Measurements from ENCODE around the gene FNDC3B. TPM values are rescaled to one million over a fixed set of nuclear protein-coding genes. Genes with fewer than 3 reads are reported as not detected.

FNDC3B gene
- total and polyA plus RNA-seq, 4 donors = 13.3 to 175 (median 100) TPM

DNA sequence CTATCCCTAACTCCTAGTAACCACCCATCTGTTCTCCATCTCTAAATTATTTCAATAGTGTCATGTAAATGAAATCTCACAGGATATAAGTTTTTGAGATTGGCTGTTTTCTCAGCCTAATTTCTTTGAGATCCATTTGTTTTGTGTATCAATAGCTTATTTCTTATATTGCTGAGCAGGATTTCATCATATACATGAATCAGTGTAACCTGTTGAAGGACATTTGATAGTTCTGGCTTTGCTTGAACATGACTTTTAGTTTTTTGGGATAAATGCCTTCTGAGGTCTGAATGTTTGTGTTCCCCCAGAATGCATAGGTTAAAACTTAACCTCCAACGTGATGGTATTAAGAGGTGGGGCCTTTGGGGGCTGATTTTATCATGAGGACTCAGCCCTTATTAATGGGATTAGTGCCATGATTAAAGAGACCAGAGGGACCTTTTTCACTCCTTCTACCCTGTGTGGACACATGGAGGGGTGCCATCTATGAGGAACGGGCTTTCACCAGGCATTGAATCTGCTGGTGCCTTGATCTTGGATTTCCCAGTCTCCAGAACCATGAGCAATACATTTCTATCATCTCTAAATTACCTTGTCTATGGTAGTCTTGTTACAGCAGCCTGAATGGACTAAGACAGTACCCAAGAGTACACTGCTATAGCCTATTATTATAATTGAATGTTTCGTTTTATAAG lies 118.3 kb downstream of the FNDC3B start:
- Histone ChIP-seq H3K27me3 (ENCODE audit: control insufficient read depth in 3 of 3, insufficient read depth in 3 of 3, low read length in 2 of 3) (no peaks in the 10 kb centered on the region), H3K36me3 (ENCODE audit: control insufficient read depth in 4 of 4, insufficient read depth in 4 of 4, low read length in 4 of 4) (no peaks in the 10 kb centered on the region), H3K4me1 (ENCODE audit: control insufficient read depth in 5 of 5, insufficient read depth in 5 of 5, low read length in 5 of 5) (peaks cover 13 to 31% (median 19%) of the 10 kb centered on the region in 5 donors), H3K9ac (ENCODE audit: insufficient read depth in 1 of 2, low read length in 2 of 2) (no peak overlapping the region), H3K4me3 (no peak overlapping the region), H3K9me3 (ENCODE audit: control insufficient read depth in 4 of 4, insufficient read depth in 3 of 4, low read length in 3 of 4) (no peaks in the 10 kb centered on the region), H3K27ac (ENCODE audit: low read depth in 1 of 2, low read length in 1 of 2) (no peak overlapping the region)
- ATAC-seq (ENCODE audit: insufficient read depth, low FRiP score) (no peak), DNase-seq (no peak)
- 90 to 93% methylated on average over 3 of the region's 3 CpGs for WGBS, 2 donors
- TF ChIP-seq, protein P1, sequence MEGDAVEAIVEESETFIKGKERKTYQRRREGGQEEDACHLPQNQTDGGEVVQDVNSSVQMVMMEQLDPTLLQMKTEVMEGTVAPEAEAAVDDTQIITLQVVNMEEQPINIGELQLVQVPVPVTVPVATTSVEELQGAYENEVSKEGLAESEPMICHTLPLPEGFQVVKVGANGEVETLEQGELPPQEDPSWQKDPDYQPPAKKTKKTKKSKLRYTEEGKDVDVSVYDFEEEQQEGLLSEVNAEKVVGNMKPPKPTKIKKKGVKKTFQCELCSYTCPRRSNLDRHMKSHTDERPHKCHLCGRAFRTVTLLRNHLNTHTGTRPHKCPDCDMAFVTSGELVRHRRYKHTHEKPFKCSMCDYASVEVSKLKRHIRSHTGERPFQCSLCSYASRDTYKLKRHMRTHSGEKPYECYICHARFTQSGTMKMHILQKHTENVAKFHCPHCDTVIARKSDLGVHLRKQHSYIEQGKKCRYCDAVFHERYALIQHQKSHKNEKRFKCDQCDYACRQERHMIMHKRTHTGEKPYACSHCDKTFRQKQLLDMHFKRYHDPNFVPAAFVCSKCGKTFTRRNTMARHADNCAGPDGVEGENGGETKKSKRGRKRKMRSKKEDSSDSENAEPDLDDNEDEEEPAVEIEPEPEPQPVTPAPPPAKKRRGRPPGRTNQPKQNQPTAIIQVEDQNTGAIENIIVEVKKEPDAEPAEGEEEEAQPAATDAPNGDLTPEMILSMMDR (IDR thresholded peaks at IDR 0.05; ENCODE audit: control extremely low read depth, extremely low read depth) = no peak

DNA sequence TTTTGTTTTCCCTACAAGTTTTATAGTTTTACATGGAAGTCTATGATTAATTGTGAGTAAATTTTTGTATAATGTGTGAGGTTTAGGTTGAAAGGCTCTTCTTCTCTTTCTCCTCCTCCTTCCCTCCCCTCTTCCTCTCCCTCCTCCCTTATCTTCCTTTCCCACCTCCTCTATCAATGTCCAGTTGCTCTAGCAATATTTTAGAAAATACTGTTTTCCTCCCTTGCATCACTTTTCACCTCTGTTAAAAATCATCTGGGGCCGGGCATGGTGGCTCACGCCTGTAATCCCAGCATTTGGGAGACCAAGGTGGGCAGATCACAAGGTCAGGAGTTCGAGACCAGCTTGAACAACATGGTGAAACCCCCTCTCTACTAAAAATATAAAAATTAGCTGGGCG lies 119.4 kb downstream of the FNDC3B start:
- TF ChIP-seq, protein P1 (IDR thresholded peaks at IDR 0.05; ENCODE audit: control extremely low read depth, extremely low read depth) = no peak
- Histone ChIP-seq H3K27ac (ENCODE audit: low read depth in 1 of 2, low read length in 1 of 2) (no peak overlapping the region), H3K9me3 (ENCODE audit: control insufficient read depth in 4 of 4, insufficient read depth in 3 of 4, low read length in 3 of 4) (no peaks in the 10 kb centered on the region), H3K4me3 (no peak overlapping the region), H3K9ac (ENCODE audit: insufficient read depth in 1 of 2, low read length in 2 of 2) (no peak overlapping the region), H3K27me3 (ENCODE audit: control insufficient read depth in 3 of 3, insufficient read depth in 3 of 3, low read length in 2 of 3) (no peaks in the 10 kb centered on the region), H3K36me3 (ENCODE audit: control insufficient read depth in 4 of 4, insufficient read depth in 4 of 4, low read length in 4 of 4) (no peaks in the 10 kb centered on the region), H3K4me1 (ENCODE audit: control insufficient read depth in 5 of 5, insufficient read depth in 5 of 5, low read length in 5 of 5) (peaks cover 6 to 27% (median 9%) of the 10 kb centered on the region in 5 donors)
- ATAC-seq (ENCODE audit: insufficient read depth, low FRiP score) (no peak), DNase-seq (no peak)
- 90 to 94% methylated on average over 4 of the region's 4 CpGs for WGBS, 2 donors

DNA sequence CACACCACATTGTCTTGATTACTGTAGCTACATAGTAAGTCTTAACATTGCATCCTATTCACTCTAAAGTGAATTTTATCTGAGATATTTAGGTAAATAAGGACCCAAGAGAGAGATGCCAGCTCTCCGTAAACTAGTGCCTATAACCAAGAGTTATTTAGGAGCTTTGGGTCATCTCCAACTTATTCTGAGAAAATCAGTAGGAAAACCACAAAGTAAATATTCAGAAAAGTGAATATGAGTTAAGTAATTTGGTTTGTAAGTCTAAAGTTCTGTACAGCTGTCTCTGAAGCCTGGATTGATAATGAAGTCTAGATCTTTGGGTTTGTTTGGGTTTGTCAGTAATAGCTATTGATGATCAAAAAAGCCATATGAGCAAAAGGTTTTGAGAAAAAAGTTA lies 120.0 kb downstream of the FNDC3B start:
- 67 to 76% methylated on average over 1 of the region's 1 CpG for WGBS, 2 donors
- no peaks in the 10 kb centered on the region for H3K36me3 ChIP-seq (ENCODE audit: control insufficient read depth in 4 of 4, insufficient read depth in 4 of 4, low read length in 4 of 4)

More for the DNA sequence above, 120.0 kb downstream of the FNDC3B start:
- Histone ChIP-seq H3K27me3 (ENCODE audit: control insufficient read depth in 3 of 3, insufficient read depth in 3 of 3, low read length in 2 of 3) (no peaks in the 10 kb centered on the region), H3K9ac (ENCODE audit: insufficient read depth in 1 of 2, low read length in 2 of 2) (no peak overlapping the region), H3K9me3 (ENCODE audit: control insufficient read depth in 4 of 4, insufficient read depth in 3 of 4, low read length in 3 of 4) (no peaks in the 10 kb centered on the region), H3K27ac (ENCODE audit: low read depth in 1 of 2, low read length in 1 of 2) (no peak overlapping the region), H3K4me3 (no peak overlapping the region), H3K4me1 (ENCODE audit: control insufficient read depth in 5 of 5, insufficient read depth in 5 of 5, low read length in 5 of 5) (peaks cover 3 to 22% (median 6%) of the 10 kb centered on the region in 5 donors)
- TF ChIP-seq, protein P1 (IDR thresholded peaks at IDR 0.05; ENCODE audit: control extremely low read depth, extremely low read depth) = no peak
- no peak for DNase-seq
- no peak for ATAC-seq (ENCODE audit: insufficient read depth, low FRiP score)

All from lung (tissue), 12 donors.